Ovary (tissue), 9 donors: ENCODE data around the gene TWNK. TPM values are rescaled to one million over a fixed set of nuclear protein-coding genes. Genes with fewer than 3 reads are reported as not detected.

ENCODE experiments used
- DNase-seq, 5 donors: peaks; one replicate each; pipeline ENCODE4 v3.0.0-alpha.2; 2019 to 2020
- H3K27ac ChIP-seq, 2 donors: fragments of 200-600 bp; one replicate each; pipeline versions ENCODE4 v1.5.1 to v1.8.0; 2019 to 2022
- H3K27me3 ChIP-seq: fragments of 200-600 bp; one replicate; pipeline ENCODE4 v1.8.0; 2022
- H3K36me3 ChIP-seq: fragments of 200-600 bp; sonication (generic); one replicate; pipeline ENCODE4 v1.5.1; 2019
- H3K4me1 ChIP-seq: one replicate; pipeline ENCODE4 v1.8.1; 2013; ENCODE audit warnings: mild to moderate bottlenecking, moderate library complexity; ENCODE audit not compliant: insufficient read depth
- H3K4me3 ChIP-seq: fragments of 200-600 bp; sonication (generic); one replicate; pipeline ENCODE4 v1.5.1; 2017
- H3K9me3 ChIP-seq, 2 donors: fragments of 200-600 bp in 1 of 2; sonication (generic) in 1 of 2; one replicate each; pipeline versions ENCODE4 v1.5.1 to v1.8.1; 2013 to 2019; ENCODE audit warnings: mild to moderate bottlenecking in 1 of 2, moderate library complexity in 1 of 2
- EP300 ChIP-seq: sonication (generic); formaldehyde crosslinking; IDR thresholded peaks from one replicate; pipeline ENCODE4 v1.6.1; 2017; ENCODE audit warnings: antibody characterized with exemption
- POLR2A ChIP-seq: fragments of 450-650 bp; IDR thresholded peaks from one replicate; pipeline ENCODE4 v1.6.1; 2017; ENCODE audit warnings: antibody characterized with exemption, mild to moderate bottlenecking, moderate library complexity
- WGBS, 3 donors: extraction: QIAGEN DNeasy Blood & Tissue Kit in 1 of 3; methylation state at CpG; one replicate each; pipeline versions ENCODE4 v1.1.5 to v1.1.7; 2013 to 2017; 5-methylcytosine and 5-hydroxymethylcytosine counted together
- intact Hi-C, 4 donors: fragments of 100-400 bp; cut with DNase I; formaldehyde crosslinking; loops; one replicate each; pipeline versions ENCODE4 v1.11.0 to v1.15.1; 2022 to 2023
- polyA plus RNA-seq, 2 donors: library from polyadenylated mRNA; stranded (reverse); fragments of 200-250 nt in 1 of 2; fragments of 350-450 nt in 1 of 2; fragmentation: Illumina TruSeq in 1 of 2; extraction: RNeasy Lipid Tissue Mini Kit (QIAGEN cat#74804) in 1 of 2; gene quantifications; one replicate each; pipeline ENCODE4 v1.2.3, GENCODE V29; 2013 to 2014
- total RNA-seq, 7 donors: library from RNA; depleted of rRNA in 2 of 7; stranded (reverse); fragments of >200 nt in 2 of 7; fragmentation: NEBNext Ultra II Directional in 3 of 7; extraction: Animal tissue kit (Norgen Biotek cat#: 25700) in 3 of 7; gene quantifications; one replicate each; pipeline versions ENCODE4 v1.1.0 to v1.2.4, GENCODE V29; 2016 to 2023
- TF ChIP-seq, protein P1 (sequence below), 3 donors: fragments of 450-650 bp in 2 of 3; fragments of 200-600 bp in 1 of 3; IDR thresholded peaks; one replicate each; pipeline versions ENCODE4 v1.5.1 to v1.8.0; 2016 to 2022; ENCODE audit warnings: antibody characterized with exemption in 3 of 3, mild to moderate bottlenecking in 1 of 3
- donor health status: DM: no; HTN: no; CAD: no; lungs with moderate emphysema.
- donor health status: DM: no; HTN: no; CAD: no.
- donor health status: Bipolar disorder and iron deficiency.
- donor health status: DM: yes; HTN: yes; CAD: no.
- donor health status: DM: no; HTN: no; CAD: no.
- donor health status: DM: yes; HTN: yes; CAD: no.

TWNK gene
- total and polyA plus RNA-seq, 9 donors = 2.4 to 13.9 (median 10.7) TPM

- 83 to 92% (median 89%) methylated on average over 23 of the region's 23 CpGs for WGBS, 3 donors
- H3K9me3 ChIP-seq = no peaks in the 10 kb centered on the region
- H3K4me3 ChIP-seq = no peak overlapping the region
- intact Hi-C loops = no loop called here
- H3K27me3 ChIP-seq = no peaks in the 10 kb centered on the region
- peaks cover 18% of the 10 kb centered on the region for H3K4me1 ChIP-seq
- no peak overlapping the region for H3K27ac ChIP-seq
- H3K36me3 ChIP-seq = no peaks in the 10 kb centered on the region
- DNase-seq = no peak
- TF ChIP-seq, protein P1, sequence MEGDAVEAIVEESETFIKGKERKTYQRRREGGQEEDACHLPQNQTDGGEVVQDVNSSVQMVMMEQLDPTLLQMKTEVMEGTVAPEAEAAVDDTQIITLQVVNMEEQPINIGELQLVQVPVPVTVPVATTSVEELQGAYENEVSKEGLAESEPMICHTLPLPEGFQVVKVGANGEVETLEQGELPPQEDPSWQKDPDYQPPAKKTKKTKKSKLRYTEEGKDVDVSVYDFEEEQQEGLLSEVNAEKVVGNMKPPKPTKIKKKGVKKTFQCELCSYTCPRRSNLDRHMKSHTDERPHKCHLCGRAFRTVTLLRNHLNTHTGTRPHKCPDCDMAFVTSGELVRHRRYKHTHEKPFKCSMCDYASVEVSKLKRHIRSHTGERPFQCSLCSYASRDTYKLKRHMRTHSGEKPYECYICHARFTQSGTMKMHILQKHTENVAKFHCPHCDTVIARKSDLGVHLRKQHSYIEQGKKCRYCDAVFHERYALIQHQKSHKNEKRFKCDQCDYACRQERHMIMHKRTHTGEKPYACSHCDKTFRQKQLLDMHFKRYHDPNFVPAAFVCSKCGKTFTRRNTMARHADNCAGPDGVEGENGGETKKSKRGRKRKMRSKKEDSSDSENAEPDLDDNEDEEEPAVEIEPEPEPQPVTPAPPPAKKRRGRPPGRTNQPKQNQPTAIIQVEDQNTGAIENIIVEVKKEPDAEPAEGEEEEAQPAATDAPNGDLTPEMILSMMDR (IDR thresholded peaks at IDR 0.05) = no peak
- TF ChIP-seq EP300 = no peak
- TF ChIP-seq POLR2A = no peak
Observed at GRCh38 chr10:101005361-101005760, 18.0 kb downstream of the TWNK start.

DNA sequence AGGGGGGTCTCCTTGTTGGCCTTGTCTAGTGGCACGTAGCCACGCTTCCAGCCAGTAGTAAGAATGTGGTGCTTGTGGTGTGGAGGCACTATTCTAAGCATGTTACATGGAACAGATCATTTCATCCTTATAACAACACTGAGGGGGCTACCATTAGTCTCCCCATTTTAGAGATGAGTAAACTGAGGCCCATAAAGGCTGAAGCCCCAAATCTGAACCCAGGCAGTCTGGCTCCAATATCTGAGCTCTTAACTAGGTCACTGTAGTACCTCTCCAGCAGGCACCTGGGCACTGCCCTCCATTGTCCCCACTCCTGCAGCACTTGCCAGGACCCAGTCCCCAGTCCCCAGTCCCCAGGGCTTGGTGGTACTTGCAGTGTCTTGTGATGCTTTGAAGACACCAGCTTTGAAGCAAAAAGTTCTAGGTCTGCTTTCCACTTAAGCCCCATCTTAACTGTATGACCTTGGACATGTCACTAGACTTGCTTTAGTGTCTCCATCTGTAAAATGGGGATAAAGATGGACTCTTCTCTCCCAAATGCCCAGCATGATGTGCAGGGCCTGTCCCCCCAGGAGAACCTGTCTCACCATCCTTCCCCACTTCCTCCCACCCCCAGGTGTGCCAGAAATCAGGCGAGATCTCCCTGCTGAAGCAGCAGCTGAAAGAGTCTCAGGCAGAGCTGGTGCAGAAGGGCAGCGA lies 18.7 kb downstream of the TWNK start:
- Histone ChIP-seq H3K9me3 (no peaks in the 10 kb centered on the region), H3K4me1 (peaks cover 18% of the 10 kb centered on the region), H3K27me3 (no peaks in the 10 kb centered on the region), H3K36me3 (no peaks in the 10 kb centered on the region), H3K4me3 (no peak overlapping the region), H3K27ac (no peak overlapping the region)
- no peak for DNase-seq
- intact Hi-C loops = no loop called here
- 75 to 92% (median 81%) methylated on average over 4 of the region's 4 CpGs for WGBS, 3 donors
- no peak for TF ChIP-seq EP300
- TF ChIP-seq, protein P1 (IDR thresholded peaks at IDR 0.05) = no peak
- no peak for TF ChIP-seq POLR2A

DNA sequence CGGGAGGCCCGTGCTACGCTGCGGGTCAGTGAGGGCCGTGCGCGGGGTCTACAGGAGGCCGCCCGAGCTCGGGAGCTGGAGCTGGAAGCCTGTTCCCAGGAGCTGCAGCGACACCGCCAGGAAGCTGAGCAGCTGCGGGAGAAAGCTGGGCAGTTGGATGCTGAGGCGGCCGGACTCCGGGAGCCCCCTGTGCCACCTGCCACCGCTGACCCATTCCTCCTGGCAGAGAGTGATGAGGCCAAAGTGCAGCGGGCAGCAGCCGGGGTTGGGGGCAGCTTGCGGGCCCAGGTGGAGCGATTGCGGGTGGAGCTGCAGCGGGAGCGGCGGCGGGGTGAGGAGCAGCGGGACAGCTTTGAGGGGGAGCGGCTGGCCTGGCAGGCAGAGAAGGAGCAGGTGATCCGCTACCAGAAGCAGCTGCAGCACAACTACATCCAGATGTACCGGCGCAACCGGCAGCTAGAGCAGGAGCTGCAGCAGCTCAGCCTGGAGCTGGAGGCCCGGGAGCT lies 19.3 kb downstream of the TWNK start:
- peak in 4 of 5 donors; percentile 51 to 71 (median 65) for DNase-seq
- TF ChIP-seq POLR2A (no peak), EP300 (no peak)
- TF ChIP-seq, protein P1 (IDR thresholded peaks at IDR 0.05) = peak in 1 of 3 donors; percentile 8
- peak overlapping the region in 1 of 2 donors; percentile 45 for H3K27ac ChIP-seq
- no peaks in the 10 kb centered on the region for H3K27me3 ChIP-seq
- no peaks in the 10 kb centered on the region for H3K9me3 ChIP-seq
- no peaks in the 10 kb centered on the region for H3K36me3 ChIP-seq
- intact Hi-C loops = no loop called here
- 30 to 56% (median 34%) methylated on average over 31 to 33 of the region's 33 CpGs for WGBS, 3 donors
- H3K4me3 ChIP-seq = no peak overlapping the region
- peaks cover 17% of the 10 kb centered on the region for H3K4me1 ChIP-seq

- peak in 3 of 5 donors; percentile 46 to 70 (median 53) for DNase-seq
- Histone ChIP-seq H3K36me3 (no peaks in the 10 kb centered on the region), H3K4me3 (no peak overlapping the region), H3K27ac (peak overlapping the region in 1 of 2 donors; percentile 45), H3K4me1 (peaks cover 12% of the 10 kb centered on the region), H3K27me3 (no peaks in the 10 kb centered on the region), H3K9me3 (no peaks in the 10 kb centered on the region)
- TF ChIP-seq POLR2A = no peak
- TF ChIP-seq EP300 = no peak
- TF ChIP-seq, protein P1 (IDR thresholded peaks at IDR 0.05) = no peak
- WGBS, 3 donors = 15 to 34% (median 31%) methylated on average over 9 to 11 of the region's 11 CpGs
- intact Hi-C loops = no loop called here
Observed at GRCh38 chr10:101007099-101007711, 19.9 kb downstream of the TWNK start.
